AML-193 (cell line): ENCODE data around the gene HTR3D.
"Not testable (repeated sequence)": the region's sequence is repeated elsewhere in the genome, so short reads cannot be mapped to it uniquely, and the experiment has no call there.

Experiments
- DNase-seq, 2 experiments: peaks; one replicate each; lab custom pipeline; 2025; lab: John Stamatoyannopoulos, UW

HTR3D gene

DNA sequence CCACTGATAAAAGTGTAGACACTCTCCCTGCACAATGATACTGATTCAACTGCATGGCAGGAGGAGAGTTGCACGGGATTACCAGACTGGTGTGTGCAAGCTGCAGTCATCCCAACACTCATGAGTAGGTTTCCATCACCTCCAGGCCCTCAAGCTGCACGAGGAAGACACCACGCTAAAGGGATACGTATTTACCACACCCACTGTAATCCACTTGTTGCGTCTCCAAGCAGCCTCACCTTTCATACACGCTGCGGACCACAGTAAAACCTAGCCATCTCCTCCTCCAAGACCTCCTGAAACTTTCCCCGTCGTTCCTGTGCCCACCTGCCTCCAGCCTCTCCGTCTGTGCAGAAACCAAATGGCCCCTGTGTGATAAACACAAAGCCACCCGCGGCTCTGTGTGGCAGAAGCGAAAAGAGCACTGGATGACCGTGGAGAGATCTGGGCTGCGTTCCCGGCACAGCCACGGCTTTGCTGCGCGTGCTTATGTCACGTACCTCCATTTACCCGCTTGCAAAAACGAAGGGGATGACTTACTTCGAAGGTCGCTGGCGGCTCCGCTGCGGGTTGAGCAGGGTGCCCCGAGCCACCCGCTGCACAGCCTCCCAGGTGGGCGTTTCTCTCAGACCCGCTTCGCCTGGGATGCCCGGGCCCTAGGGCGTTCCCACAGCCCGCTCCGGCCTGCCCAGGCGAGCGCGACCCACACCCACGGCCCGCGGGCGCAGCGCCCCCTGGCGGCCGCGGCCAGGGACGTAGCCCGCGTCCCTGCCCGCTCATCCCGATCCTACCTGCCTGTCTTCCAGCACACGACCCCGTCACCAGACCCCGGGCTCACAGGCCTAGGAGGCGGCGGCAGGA, 14.5 kb upstream of the HTR3D start:
- DNase-seq: peak; percentile 45 to 65

GRCh38 chr3:184017672-184018423, 13.7 kb upstream of the HTR3D start, which contains the start of gene ABCC5:
Gene ABCC5 (minus strand): TSS chr3:184017884. CDS start chr3:184014392, 3,492 bp downstream.
- peak; percentile 89 to 92 for DNase-seq

DNA sequence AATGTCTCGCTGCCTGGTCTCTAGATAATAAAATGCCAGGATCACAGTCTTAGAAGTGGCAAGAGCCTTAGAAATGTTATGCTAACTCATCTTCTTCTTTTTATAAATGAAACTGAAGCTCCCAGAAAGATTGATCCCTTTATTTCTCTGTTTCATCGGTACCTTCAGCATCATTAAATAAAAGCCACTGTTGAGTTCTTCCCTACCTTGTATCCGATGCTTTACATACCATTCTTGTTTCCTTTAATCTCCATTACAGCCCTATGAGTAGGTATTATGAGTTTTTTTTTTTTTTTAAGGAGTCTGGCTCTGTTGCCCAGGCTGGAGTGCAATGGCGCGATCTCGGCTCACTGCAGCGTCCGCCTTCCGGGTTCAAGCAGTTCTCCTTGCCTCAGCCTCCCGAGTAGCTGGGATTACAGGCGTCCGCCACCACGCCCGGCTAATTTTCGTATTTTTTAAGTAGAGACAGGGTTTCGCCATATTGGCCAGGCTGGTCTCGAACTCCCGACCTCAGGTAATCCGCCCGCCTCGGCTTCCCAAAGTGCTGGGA, 13.0 kb upstream of the HTR3D start:
- DNase-seq: no peak

- DNase-seq: peak; percentile 97 to 99
These were observed 9.2 kb upstream of the HTR3D start for GRCh38 chr3:184022323-184022722.

DNA sequence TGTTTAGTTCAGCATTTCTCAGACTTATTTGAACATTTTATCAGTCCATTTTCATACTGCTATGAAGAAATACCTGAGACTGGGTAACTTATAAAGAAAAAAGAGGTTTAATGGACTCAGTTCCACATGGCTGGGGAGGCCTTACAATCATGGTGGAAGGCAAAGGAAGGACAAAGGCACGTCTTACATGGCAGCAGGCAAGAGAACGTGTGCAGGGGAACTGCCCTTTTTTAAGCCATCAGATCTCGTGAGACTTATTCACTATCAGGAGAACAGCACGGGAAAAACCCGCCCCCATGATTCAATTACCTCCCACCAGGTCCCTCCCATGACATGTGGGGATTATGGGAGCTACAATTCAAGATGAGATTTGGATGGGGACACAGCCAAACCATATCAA, 6.3 kb upstream of the HTR3D start:
- DNase-seq: not testable (repeated sequence)

GRCh38 chr3:184028275-184028890, 3.2 kb upstream of the HTR3D start:
- not testable (repeated sequence) for DNase-seq

DNA sequence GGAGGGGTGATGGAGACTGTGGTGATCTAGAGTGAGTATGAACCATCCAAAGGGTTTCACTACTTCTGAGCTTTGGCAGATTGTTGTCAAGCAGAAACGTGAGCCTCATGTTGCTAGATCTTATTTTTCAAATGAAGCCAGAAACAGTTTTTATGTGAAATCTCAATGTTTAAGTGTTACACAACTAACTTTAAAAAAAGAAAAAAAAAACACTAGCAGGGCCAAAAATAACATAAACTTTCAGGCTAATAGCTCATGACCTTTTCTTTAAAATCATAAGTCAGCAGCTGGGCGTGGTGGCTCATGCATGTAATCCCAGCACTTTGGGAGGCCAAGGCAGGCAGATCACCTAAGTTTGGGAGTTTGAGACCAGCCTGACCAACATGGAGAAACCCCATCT, 2.1 kb upstream of the HTR3D start:
- no peak for DNase-seq

GRCh38 chr3:184030536-184030935, 1.0 kb upstream of the HTR3D start:
- peak; percentile 32 to 43 for DNase-seq

DNA sequence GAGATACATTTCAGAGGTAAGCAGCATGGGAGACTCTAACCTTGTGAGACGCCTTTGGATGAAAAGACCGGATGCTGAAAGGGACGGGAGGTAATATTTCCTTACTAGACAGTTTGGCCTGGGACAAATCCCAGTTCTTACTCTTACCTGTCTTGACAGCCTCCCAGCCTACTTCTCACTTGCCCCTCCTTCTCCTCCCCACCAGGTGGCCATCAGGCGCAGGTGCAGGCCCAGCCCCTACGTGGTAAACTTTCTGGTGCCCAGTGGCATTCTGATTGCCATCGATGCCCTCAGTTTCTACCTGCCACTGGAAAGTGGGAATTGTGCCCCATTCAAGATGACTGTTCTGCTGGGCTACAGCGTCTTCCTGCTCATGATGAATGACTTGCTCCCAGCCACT, 6.3 kb downstream of the HTR3D start:
- DNase-seq: no peak

GRCh38 chr3:184038307-184038706, 6.8 kb downstream of the HTR3D start:
- not testable (repeated sequence) for DNase-seq

- DNase-seq: no peak
These were observed 7.9 kb downstream of the HTR3D start for GRCh38 chr3:184039414-184039813.

- peak; percentile 48 to 51 for DNase-seq
These were observed 8.5 kb downstream of the HTR3D start for GRCh38 chr3:184040010-184040409.

DNA sequence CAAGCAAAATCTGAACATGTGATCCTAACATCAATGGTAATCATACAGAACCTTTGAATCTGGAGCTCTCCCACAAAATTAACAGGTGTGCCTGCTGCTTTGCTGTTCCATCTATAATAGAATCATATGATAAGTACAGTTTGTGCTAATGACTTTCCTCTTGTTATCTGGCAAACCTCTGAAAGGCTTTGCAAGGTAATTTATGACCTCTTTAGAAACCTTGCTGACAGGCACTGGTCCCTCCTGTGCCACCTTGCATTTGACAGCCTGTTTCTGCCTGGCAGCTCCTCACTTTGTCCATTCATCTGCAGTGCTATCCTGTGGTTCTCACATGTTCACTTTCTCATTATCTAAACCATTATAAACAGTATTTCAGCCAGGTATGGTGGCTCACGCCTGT, 11.1 kb downstream of the HTR3D start:
- DNase-seq: no peak

- no peak for DNase-seq
These were observed 14.5 kb downstream of the HTR3D start for GRCh38 chr3:184045995-184046394.

DNA sequence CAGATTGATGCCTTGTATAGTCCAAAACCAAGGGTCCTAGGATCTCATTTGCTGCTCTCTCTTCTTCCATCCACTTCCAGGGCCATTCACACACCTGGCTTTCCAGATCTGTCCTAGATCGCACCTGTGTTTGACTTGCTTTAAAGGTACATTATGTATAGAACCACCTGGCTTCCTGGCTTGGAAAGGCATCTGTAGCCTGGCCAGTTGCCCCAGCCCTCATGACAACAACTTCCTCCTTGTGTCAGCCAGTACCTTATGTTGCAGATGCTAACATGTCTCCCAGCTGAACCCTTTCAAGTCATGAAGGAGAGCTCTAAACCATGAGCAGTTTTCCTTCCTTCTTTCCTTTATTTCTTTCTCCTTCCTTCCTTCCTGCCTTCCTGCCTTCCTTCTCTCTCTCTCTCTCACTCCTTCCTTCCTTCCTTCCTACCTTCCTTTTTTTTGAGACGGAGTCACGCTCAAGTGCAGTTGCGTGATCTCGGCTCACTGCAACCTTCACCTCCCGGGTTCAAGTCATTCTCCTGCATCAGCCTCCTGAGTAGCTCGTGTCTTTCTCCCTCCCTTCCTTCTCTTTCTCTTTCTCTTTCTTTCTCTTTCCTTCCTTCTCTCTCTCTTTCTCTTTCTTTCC, 18.8 kb downstream of the HTR3D start:
- DNase-seq: peak in 1 of 2 experiments; percentile 16

- no peak for DNase-seq
These were observed 21.2 kb downstream of the HTR3D start, which contains the start of gene HTR3C for GRCh38 chr3:184052767-184053166. Gene HTR3C (plus strand): TSS chr3:184053047. CDS start chr3:184053081, 34 bp downstream.

GRCh38 chr3:184058029-184058428, 26.5 kb downstream of the HTR3D start:
- no peak for DNase-seq

- no peak for DNase-seq
These were observed 27.9 kb downstream of the HTR3D start for GRCh38 chr3:184059424-184059823.

DNA sequence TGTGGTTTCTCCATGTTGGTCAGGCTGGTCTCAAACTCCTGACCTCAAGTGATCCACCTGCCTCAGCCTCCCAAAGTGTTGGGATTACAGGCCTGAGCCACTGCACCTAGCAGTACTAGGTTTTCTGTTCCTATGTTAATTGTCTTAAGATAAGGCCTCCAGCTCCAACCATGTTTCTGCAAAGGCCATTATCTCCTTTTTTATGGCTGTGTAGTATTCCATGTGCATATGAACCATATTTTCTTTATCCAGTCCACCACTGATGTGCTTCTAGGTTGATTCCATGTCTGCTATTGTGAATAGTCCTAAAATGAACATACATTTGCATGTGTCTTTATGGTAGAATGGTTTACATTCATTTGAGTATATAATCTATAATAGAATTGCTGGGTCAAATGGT, 31.1 kb downstream of the HTR3D start:
- DNase-seq: no peak

DNA sequence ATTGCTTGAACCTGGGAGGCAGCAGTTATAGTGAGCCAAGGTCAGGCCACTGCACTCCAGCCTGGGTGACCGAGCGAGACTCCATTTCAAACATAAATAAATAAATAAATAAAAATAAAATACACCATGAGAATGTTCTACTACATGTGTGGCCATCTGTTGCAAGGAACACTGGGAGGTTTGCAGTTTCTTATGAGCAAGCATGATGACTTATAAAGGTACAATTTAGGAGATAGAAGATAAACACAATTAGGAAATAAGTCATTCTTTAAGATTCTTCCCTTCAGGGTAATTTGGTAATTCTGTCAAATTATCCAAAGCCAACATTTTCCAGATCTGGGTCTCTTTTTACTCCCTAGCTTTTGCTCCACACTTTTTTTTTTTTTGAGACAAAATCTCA, 34.7 kb downstream of the HTR3D start:
- DNase-seq: no peak

DNA sequence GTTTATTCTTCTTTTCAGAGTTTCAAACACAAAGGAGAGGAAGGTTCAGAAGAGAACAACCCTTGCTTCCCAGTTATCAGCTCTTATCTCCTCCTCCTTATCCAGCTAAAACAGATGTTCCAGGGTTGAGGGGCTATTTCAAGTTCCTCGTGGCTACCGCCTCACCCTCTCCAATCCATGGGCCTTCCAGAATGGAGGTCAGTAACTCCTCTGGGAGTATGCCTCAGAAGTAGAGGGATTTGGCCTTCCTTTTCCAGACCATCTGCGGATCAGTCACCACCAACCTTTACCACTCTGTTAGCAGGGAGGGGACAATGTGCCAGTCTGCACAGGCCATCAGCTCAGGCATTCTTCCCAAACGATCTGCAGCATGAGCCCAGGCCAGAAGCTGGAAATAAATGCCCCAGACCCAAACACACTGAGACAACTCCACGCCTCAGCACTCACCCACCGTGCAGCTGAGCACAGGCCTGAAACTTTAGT, 36.1 kb downstream of the HTR3D start:
- no peak for DNase-seq

DNA sequence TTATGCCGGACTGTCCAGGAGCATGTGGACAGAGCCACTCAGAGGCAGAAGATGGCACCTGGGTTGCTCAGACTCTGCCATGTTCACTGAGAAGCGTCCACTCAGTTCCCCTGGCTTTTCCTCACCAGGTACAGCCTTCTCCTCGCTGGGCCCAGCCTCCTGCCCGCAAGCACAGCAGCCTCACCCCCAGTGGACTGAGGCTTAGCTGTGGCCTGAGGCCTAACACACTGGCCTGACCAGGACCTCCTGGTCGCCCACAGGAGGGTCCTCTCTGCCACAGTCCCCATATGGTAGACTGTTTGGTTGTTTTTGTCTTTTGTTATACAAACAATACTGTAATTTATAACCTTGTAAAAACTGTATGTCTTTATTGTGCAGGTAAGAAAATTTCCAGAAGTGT, 36.8 kb downstream of the HTR3D start:
- DNase-seq: no peak
